ENCODE measurements around the gene ALDH9A1.

ALDH9A1 gene

GRCh38 chr1:165674599-165674998 lies 23.8 kb downstream of the ALDH9A1 start:
- TF ChIP-seq EP300 (IDR thresholded peaks at IDR 0.05; ENCODE audit: borderline replicate concordance) (no peak), CEBPB (IDR thresholded peaks at IDR 0.05) (no peak), TCF12 (IDR thresholded peaks at IDR 0.05; ENCODE audit: low read depth) (no peak), EGR1 (IDR thresholded peaks at IDR 0.05) (no peak), NFIC (IDR thresholded peaks at IDR 0.05) (no peak), CREB1 (IDR thresholded peaks at IDR 0.05; ENCODE audit: low read depth) (no peak), YY1 (IDR thresholded peaks at IDR 0.05; ENCODE audit: low read depth) (no peak), RAD21 (IDR thresholded peaks at IDR 0.05; ENCODE audit: low read depth) (no peak), MAX (IDR thresholded peaks at IDR 0.05) (no peak), ZBTB7A (IDR thresholded peaks at IDR 0.05; ENCODE audit: low read depth) (no peak), TAF1 (IDR thresholded peaks at IDR 0.05; ENCODE audit: low read depth) (no peak), TEAD4 (IDR thresholded peaks at IDR 0.05) (no peak), FOXM1 (IDR thresholded peaks at IDR 0.05; ENCODE audit: borderline replicate concordance, low read depth) (no peak)
- TF ChIP-seq, protein P1, sequence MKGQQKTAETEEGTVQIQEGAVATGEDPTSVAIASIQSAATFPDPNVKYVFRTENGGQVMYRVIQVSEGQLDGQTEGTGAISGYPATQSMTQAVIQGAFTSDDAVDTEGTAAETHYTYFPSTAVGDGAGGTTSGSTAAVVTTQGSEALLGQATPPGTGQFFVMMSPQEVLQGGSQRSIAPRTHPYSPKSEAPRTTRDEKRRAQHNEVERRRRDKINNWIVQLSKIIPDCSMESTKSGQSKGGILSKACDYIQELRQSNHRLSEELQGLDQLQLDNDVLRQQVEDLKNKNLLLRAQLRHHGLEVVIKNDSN (IDR thresholded peaks at IDR 0.05): no peak
- TF ChIP-seq, protein P2, sequence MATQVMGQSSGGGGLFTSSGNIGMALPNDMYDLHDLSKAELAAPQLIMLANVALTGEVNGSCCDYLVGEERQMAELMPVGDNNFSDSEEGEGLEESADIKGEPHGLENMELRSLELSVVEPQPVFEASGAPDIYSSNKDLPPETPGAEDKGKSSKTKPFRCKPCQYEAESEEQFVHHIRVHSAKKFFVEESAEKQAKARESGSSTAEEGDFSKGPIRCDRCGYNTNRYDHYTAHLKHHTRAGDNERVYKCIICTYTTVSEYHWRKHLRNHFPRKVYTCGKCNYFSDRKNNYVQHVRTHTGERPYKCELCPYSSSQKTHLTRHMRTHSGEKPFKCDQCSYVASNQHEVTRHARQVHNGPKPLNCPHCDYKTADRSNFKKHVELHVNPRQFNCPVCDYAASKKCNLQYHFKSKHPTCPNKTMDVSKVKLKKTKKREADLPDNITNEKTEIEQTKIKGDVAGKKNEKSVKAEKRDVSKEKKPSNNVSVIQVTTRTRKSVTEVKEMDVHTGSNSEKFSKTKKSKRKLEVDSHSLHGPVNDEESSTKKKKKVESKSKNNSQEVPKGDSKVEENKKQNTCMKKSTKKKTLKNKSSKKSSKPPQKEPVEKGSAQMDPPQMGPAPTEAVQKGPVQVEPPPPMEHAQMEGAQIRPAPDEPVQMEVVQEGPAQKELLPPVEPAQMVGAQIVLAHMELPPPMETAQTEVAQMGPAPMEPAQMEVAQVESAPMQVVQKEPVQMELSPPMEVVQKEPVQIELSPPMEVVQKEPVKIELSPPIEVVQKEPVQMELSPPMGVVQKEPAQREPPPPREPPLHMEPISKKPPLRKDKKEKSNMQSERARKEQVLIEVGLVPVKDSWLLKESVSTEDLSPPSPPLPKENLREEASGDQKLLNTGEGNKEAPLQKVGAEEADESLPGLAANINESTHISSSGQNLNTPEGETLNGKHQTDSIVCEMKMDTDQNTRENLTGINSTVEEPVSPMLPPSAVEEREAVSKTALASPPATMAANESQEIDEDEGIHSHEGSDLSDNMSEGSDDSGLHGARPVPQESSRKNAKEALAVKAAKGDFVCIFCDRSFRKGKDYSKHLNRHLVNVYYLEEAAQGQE (IDR thresholded peaks at IDR 0.05; ENCODE audit: low read depth): no peak

- no peak for TF ChIP-seq YY1 (IDR thresholded peaks at IDR 0.05; ENCODE audit: low read depth)
- TF ChIP-seq, protein P1 (IDR thresholded peaks at IDR 0.05): no peak
- TF ChIP-seq EP300 (IDR thresholded peaks at IDR 0.05; ENCODE audit: borderline replicate concordance): no peak
Observed at GRCh38 chr1:165671526-165671925, 26.8 kb downstream of the ALDH9A1 start.

DNA sequence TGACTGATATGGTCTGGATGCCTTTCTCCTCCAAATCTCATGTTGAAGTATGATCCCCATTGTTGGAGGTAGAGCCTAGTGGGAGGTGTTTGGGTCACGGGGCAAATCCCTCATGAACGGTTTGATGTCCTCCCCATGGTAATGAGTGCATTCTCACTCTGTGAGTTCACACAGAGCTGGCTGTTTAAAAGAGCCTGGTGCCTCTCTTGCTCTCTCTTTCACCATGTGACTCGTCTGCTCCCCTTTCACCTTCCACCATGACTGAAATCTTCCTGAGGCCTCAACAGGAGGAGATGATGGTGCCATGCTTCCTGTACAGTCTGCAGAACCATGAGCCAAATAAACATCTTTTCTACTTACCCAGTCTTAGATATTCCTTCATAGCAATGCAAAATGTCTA lies 30.2 kb downstream of the ALDH9A1 start:
- no peak for TF ChIP-seq EP300 (IDR thresholded peaks at IDR 0.05; ENCODE audit: borderline replicate concordance)
- no peak for TF ChIP-seq YY1 (IDR thresholded peaks at IDR 0.05; ENCODE audit: low read depth)
- TF ChIP-seq, protein P1 (IDR thresholded peaks at IDR 0.05): no peak
- TF ChIP-seq, protein P2 (IDR thresholded peaks at IDR 0.05; ENCODE audit: low read depth): no peak
- no peak for TF ChIP-seq NFIC (IDR thresholded peaks at IDR 0.05)
- TF ChIP-seq TAF1 (IDR thresholded peaks at IDR 0.05; ENCODE audit: low read depth): no peak
- no peak for TF ChIP-seq MAX (IDR thresholded peaks at IDR 0.05)
- TF ChIP-seq TCF12 (IDR thresholded peaks at IDR 0.05; ENCODE audit: low read depth): no peak
- no peak for TF ChIP-seq EGR1 (IDR thresholded peaks at IDR 0.05)
- no peak for TF ChIP-seq TEAD4 (IDR thresholded peaks at IDR 0.05)
- TF ChIP-seq RAD21 (IDR thresholded peaks at IDR 0.05; ENCODE audit: low read depth): no peak

DNA sequence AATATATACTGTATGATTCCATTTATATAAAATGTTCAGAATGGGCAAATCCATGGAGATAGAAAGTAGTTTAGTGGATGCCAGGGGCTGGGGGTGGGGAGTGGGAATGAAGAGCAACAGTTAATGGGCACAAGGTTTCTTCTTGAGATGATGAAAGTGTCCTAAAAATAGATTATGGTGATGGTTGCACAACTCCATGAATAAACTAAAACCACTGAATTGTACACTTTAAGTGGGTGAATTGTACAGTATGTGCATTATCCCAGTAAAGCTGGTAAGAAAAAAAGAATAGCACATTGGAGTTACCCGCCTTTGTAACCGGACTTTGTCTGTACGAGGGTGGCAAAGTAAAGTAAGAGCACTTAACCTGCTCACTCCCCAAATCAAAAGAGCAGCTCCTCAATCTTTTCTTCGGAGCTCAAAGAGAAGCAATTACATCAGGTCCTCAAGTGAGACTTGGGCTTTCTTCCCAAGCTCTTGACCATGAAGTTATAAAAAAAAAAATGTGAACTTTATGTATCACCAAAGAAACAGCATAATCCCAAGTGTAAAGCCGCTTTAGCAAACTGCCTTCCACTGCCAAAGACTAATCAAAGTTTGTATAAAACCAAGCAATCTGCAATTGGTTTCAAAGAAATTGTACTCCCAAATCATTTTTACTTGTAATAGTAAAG lies 32.1 kb downstream of the ALDH9A1 start:
- TF ChIP-seq CEBPB (IDR thresholded peaks at IDR 0.05): no peak
- TF ChIP-seq EGR1 (IDR thresholded peaks at IDR 0.05): no peak
- no peak for TF ChIP-seq NFIC (IDR thresholded peaks at IDR 0.05)
- no peak for TF ChIP-seq CREB1 (IDR thresholded peaks at IDR 0.05; ENCODE audit: low read depth)
- no peak for TF ChIP-seq YY1 (IDR thresholded peaks at IDR 0.05; ENCODE audit: low read depth)
- TF ChIP-seq, protein P2 (IDR thresholded peaks at IDR 0.05; ENCODE audit: low read depth): no peak
- TF ChIP-seq RAD21 (IDR thresholded peaks at IDR 0.05; ENCODE audit: low read depth): no peak
- TF ChIP-seq EP300 (IDR thresholded peaks at IDR 0.05; ENCODE audit: borderline replicate concordance): no peak
- TF ChIP-seq ZBTB7A (IDR thresholded peaks at IDR 0.05; ENCODE audit: low read depth): no peak
- TF ChIP-seq TAF1 (IDR thresholded peaks at IDR 0.05; ENCODE audit: low read depth): no peak
- TF ChIP-seq TEAD4 (IDR thresholded peaks at IDR 0.05): no peak
- no peak for TF ChIP-seq FOXM1 (IDR thresholded peaks at IDR 0.05; ENCODE audit: borderline replicate concordance, low read depth)
- no peak for TF ChIP-seq TCF12 (IDR thresholded peaks at IDR 0.05; ENCODE audit: low read depth)
- no peak for TF ChIP-seq MAX (IDR thresholded peaks at IDR 0.05)
- TF ChIP-seq, protein P1 (IDR thresholded peaks at IDR 0.05): no peak

All from Ishikawa (cell line).